ENCODE data around the gene DTX1.
A peak's percentile ranks its signal among the peaks of the same experiment; 100 is the strongest.

The DTX1 gene

DNA sequence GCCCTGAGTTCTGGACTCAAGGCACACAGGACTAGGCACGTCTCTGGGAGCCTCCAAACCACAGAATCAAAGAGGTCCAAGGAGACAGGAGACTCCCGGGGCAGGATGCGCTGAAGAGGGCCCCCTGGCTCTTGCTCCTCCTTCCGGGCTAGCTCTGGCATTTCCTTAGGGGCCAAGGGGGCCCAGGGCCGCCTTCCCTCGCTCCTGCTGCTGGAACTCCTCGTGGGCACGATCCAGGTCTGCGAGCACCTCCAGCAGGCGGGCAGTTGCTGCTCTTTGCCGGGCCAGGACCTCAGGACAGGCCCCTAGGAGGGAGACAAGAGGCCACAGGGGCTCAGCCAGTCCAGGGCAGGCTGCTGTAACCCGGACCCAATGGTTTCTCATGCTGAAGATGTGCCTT is 43.2 kb downstream of the DTX1 start:
- Histone ChIP-seq H3K9ac (no peak overlapping the region), H3K4me3 (ENCODE audit: low read depth, low read length) (no peak overlapping the region), H3K27ac (peak overlapping the region; percentile 66), H3K79me2 (peaks cover 3% of the 10 kb centered on the region), H3K4me2 (ENCODE audit: low read length) (no peak overlapping the region), H3K9me3 (ENCODE audit: control insufficient read depth, low read length) (no peaks in the 10 kb centered on the region), H3K27me3 (ENCODE audit: control insufficient read depth, insufficient read depth, low read length) (no peaks in the 10 kb centered on the region), H2AFZ (no peak overlapping the region), H3K36me3 (ENCODE audit: control insufficient read depth, insufficient read depth, low read length) (no peaks in the 10 kb centered on the region), H3K4me1 (peaks cover 16% of the 10 kb centered on the region)
- TF ChIP-seq, protein P1, sequence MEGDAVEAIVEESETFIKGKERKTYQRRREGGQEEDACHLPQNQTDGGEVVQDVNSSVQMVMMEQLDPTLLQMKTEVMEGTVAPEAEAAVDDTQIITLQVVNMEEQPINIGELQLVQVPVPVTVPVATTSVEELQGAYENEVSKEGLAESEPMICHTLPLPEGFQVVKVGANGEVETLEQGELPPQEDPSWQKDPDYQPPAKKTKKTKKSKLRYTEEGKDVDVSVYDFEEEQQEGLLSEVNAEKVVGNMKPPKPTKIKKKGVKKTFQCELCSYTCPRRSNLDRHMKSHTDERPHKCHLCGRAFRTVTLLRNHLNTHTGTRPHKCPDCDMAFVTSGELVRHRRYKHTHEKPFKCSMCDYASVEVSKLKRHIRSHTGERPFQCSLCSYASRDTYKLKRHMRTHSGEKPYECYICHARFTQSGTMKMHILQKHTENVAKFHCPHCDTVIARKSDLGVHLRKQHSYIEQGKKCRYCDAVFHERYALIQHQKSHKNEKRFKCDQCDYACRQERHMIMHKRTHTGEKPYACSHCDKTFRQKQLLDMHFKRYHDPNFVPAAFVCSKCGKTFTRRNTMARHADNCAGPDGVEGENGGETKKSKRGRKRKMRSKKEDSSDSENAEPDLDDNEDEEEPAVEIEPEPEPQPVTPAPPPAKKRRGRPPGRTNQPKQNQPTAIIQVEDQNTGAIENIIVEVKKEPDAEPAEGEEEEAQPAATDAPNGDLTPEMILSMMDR (IDR thresholded peaks at IDR 0.05), result no peak

GRCh38 chr12:113101751-113102150 is 45.2 kb downstream of the DTX1 start:
- Histone ChIP-seq H3K9me3 (ENCODE audit: control insufficient read depth, low read length) (no peaks in the 10 kb centered on the region), H3K27ac (peak overlapping the region; percentile 17), H3K4me3 (ENCODE audit: low read depth, low read length) (no peak overlapping the region), H3K79me2 (peaks cover 3% of the 10 kb centered on the region), H3K9ac (no peak overlapping the region), H3K4me1 (peaks cover 16% of the 10 kb centered on the region), H3K27me3 (ENCODE audit: control insufficient read depth, insufficient read depth, low read length) (no peaks in the 10 kb centered on the region), H3K4me2 (ENCODE audit: low read length) (no peak overlapping the region), H2AFZ (no peak overlapping the region), H3K36me3 (ENCODE audit: control insufficient read depth, insufficient read depth, low read length) (no peaks in the 10 kb centered on the region)
- TF ChIP-seq, protein P1 (IDR thresholded peaks at IDR 0.05), result no peak

DNA sequence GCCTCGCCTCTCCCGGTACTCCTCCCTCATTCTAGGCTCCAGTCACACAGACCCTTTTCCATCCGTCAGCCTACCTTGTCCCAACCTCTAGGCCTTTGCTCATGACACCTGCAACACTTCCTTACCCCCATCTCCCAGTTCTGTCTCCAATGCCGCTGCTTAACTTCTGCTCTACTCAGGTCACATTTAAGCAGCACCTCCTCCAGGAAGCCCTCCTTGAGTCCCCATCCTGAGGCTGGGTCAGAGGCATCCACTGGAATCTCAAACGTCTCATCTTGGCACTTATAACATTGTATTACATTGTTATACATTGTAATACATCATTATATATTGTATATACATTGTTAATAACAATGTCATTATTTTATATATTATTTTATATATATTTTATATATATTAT is 46.3 kb downstream of the DTX1 start:
- H3K36me3 ChIP-seq (ENCODE audit: control insufficient read depth, insufficient read depth, low read length), result no peaks in the 10 kb centered on the region
- no peak overlapping the region for H3K4me3 ChIP-seq (ENCODE audit: low read depth, low read length)
- H3K9me3 ChIP-seq (ENCODE audit: control insufficient read depth, low read length), result no peaks in the 10 kb centered on the region
- no peak overlapping the region for H2AFZ ChIP-seq
- H3K27ac ChIP-seq, result no peak overlapping the region
- H3K27me3 ChIP-seq (ENCODE audit: control insufficient read depth, insufficient read depth, low read length), result no peaks in the 10 kb centered on the region
- H3K9ac ChIP-seq, result no peak overlapping the region
- H3K4me1 ChIP-seq, result peaks cover 14% of the 10 kb centered on the region
- TF ChIP-seq, protein P1 (IDR thresholded peaks at IDR 0.05), result no peak
- H3K4me2 ChIP-seq (ENCODE audit: low read length), result no peak overlapping the region
- H3K79me2 ChIP-seq, result peaks cover 3% of the 10 kb centered on the region

DNA sequence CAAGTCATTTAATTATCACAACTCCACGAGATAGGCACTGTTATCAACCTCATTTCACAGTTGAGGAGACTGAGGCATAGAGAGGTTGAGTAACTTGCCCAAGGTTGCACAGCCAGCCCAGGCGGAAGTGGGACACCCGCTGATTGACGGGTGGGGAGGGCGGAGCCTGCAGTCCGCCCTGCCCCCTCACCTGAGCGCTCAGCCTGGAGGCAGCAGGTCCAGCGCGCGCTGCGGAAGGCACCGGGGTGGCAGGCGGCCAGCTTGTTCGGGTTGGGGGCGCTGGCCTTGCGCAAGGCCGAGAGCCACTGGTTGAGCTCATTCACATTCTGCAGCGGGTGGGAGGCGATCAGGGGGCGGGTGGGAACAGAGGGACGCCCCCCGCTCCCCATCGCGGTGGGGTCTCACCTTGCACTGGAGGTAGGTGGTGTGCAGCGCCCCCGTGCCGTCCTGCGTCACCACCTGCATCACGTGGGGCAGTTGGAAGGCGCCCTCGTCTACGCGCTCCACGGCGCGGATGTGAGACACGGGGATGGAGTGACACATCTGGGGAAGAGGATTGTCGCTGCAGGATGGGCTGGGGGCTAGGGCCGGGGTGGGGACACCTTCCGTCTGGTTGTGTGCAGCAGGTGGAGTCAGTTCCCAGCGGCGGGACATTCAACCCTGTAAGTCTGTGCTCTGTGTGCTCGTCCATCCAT is 47.4 kb downstream of the DTX1 start:
- H3K27me3 ChIP-seq (ENCODE audit: control insufficient read depth, insufficient read depth, low read length), result no peaks in the 10 kb centered on the region
- H3K9ac ChIP-seq, result no peak overlapping the region
- no peak overlapping the region for H3K27ac ChIP-seq
- peaks cover 4% of the 10 kb centered on the region for H3K4me1 ChIP-seq
- H3K36me3 ChIP-seq (ENCODE audit: control insufficient read depth, insufficient read depth, low read length), result no peaks in the 10 kb centered on the region
- H3K4me3 ChIP-seq (ENCODE audit: low read depth, low read length), result no peak overlapping the region
- no peak overlapping the region for H3K4me2 ChIP-seq (ENCODE audit: low read length)
- peaks cover 3% of the 10 kb centered on the region for H3K79me2 ChIP-seq
- no peaks in the 10 kb centered on the region for H3K9me3 ChIP-seq (ENCODE audit: control insufficient read depth, low read length)
- no peak overlapping the region for H2AFZ ChIP-seq
- TF ChIP-seq, protein P1 (IDR thresholded peaks at IDR 0.05), result no peak

GRCh38 chr12:113104953-113105510 is 48.5 kb downstream of the DTX1 start:
- TF ChIP-seq, protein P1 (IDR thresholded peaks at IDR 0.05), result no peak
- no peak overlapping the region for H3K27ac ChIP-seq
- H3K4me3 ChIP-seq (ENCODE audit: low read depth, low read length), result no peak overlapping the region
- H3K4me2 ChIP-seq (ENCODE audit: low read length), result no peak overlapping the region
- peaks cover 8% of the 10 kb centered on the region for H3K4me1 ChIP-seq
- peaks cover 3% of the 10 kb centered on the region for H3K79me2 ChIP-seq
- H2AFZ ChIP-seq, result no peak overlapping the region
- H3K36me3 ChIP-seq (ENCODE audit: control insufficient read depth, insufficient read depth, low read length), result no peaks in the 10 kb centered on the region
- H3K9me3 ChIP-seq (ENCODE audit: control insufficient read depth, low read length), result no peaks in the 10 kb centered on the region
- no peaks in the 10 kb centered on the region for H3K27me3 ChIP-seq (ENCODE audit: control insufficient read depth, insufficient read depth, low read length)
- no peak overlapping the region for H3K9ac ChIP-seq
